Airway epithelial cell (primary cell): Measurements from ENCODE around the gene LHX3. TPM values are rescaled to one million over a fixed set of nuclear protein-coding genes. Genes with fewer than 3 reads are reported as not detected.

ENCODE experiments used
- total RNA-seq: library from RNA; depleted of rRNA; stranded (reverse); fragments of >200 nt; gene quantifications from 2 replicates; pipeline ENCODE4 v1.2.3, GENCODE V29; 2015

The LHX3 gene
- total RNA-seq = not detected in 2 replicates

GRCh38 chr9:136204838-136205706, at the start of gene LHX3:
Gene LHX3, minus strand, starts transcription at chr9:136205128. Its CDS starts 116 bp downstream, at chr9:136205012.

DNA sequence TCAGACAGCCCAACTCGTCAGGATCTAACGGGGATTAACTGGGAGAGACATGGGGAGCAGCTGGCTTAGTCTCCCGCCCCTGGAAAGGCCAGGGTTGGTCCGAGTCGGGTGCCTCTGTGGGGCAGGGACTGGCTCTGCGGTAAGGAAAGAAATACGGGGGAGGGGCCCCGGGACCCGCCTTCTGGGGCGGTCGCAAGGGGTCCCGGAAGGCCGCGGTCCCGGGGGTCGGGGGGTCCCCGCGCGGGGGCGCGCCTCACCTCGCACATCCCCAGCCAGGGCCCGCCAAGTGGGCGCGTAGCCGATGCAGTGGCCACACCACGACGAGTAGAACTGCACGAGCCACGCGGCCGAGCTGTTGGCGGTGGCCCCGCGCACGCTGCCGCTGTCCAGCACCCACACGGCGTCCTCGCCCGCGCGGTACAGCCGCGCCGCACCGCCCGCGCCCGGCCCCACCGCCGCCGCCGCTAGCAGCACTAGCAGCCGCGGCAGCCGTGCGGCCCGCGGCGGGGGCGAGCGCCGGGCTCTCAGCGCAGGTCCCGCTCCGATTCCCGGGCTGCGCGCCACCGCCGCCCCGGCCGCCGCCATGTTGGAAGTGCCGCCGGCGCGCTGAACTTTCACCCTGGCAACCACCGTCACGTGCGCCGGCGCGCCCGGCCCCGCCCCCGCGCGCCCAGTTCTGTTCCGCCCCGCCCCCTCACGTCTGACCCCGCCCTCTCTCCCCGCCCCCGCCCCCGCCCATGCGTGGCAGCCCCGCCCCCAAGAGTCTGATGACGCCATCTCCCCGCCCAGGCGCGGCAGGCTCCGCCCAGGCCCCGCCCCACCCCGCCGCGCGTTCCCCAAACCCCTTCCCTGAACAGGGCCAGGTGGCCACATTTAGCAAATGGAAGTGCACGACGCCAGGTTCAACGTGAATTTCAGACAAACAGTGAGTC, 40.6 kb upstream of the LHX3 start, which contains the start of gene QSOX2:
TSS of gene QSOX2 (minus strand) at position 594 of the 932 bp plus-strand sequence. CDS start at position 585, 9 bp downstream.

Other genes starting within 250 kb of the LHX3 start
- gene UBAC1, start 243.8 kb downstream of the LHX3 start, total RNA-seq = 54.4 and 63.0 TPM in 2 replicates
- gene NACC2, start 109.8 kb downstream of the LHX3 start, total RNA-seq = 12.0 and 14.8 TPM in 2 replicates
- 58.1 and 58.7 TPM in 2 replicates for gene TMEM250, start 86.3 kb downstream of the LHX3 start, total RNA-seq
- gene QSOX2, start 40.7 kb upstream of the LHX3 start, total RNA-seq = 8.5 and 14.7 TPM in 2 replicates
- under 0.01 and 0.14 TPM in 2 replicates for gene CCDC187, start 99.0 kb upstream of the LHX3 start, total RNA-seq
- gene GPSM1, start 122.4 kb upstream of the LHX3 start, total RNA-seq = 10.3 and 13.2 TPM in 2 replicates
- 47.7 and 54.0 TPM in 2 replicates for gene DNLZ, start 158.6 kb upstream of the LHX3 start, total RNA-seq
- under 0.01 and 0.21 TPM in 2 replicates for gene CARD9, start 168.5 kb upstream of the LHX3 start, total RNA-seq
- gene SNAPC4, start 195.0 kb upstream of the LHX3 start, total RNA-seq = 8.7 and 10.5 TPM in 2 replicates
- gene ENTR1, start 205.5 kb upstream of the LHX3 start, total RNA-seq = 45.6 and 48.5 TPM in 2 replicates
- 60.2 and 65.5 TPM in 2 replicates for gene PMPCA, start 205.5 kb upstream of the LHX3 start, total RNA-seq
- 8.6 and 12.1 TPM in 2 replicates for gene INPP5E, start 234.7 kb upstream of the LHX3 start, total RNA-seq